AG04450 (cell line): ENCODE data around the gene FN1. TPM values are rescaled to one million over a fixed set of nuclear protein-coding genes. Genes with fewer than 3 reads are reported as not detected.

Experiments used
- CTCF ChIA-PET: fragments of 300-600, 350-600 bp; formaldehyde crosslinking; extraction: SDS; loops from one replicate; lab custom pipeline; 2022; ENCODE audit warnings: antibody characterized with exemption, inconsistent platforms; lab: Charles Lee
- POLR2A ChIA-PET: fragments of 350-600 bp; formaldehyde crosslinking; extraction: SDS; loops from one replicate; lab custom pipeline; 2021; ENCODE audit warnings: antibody characterized with exemption, inconsistent platforms; lab: Yijun Ruan, JAX
- DNase-seq: peaks from one replicate; pipeline ENCODE4 v3.0.0-alpha.2; 2011; ENCODE audit warnings: low read depth, low spot score
- H3K27ac ChIP-seq: one replicate; pipeline ENCODE4 v1.5.1; 2012; ENCODE audit warnings: low read depth, low read length, control low read depth
- H3K27me3 ChIP-seq: one replicate; pipeline ENCODE4 v1.6.0; 2012; ENCODE audit warnings: low read length; ENCODE audit not compliant: control insufficient read depth, insufficient read depth
- H3K4me3 ChIP-seq: 2 replicates; pipeline ENCODE4 v1.5.1; 2011; ENCODE audit warnings: mild to moderate bottlenecking, low read depth, low read length, control low read depth
- H3K9me3 ChIP-seq: 2 replicates; pipeline ENCODE4 v1.5.1; 2012; ENCODE audit warnings: low read length; ENCODE audit not compliant: control insufficient read depth, insufficient read depth
- polyA plus RNA-seq: library from polyadenylated mRNA; depleted of rRNA; stranded (reverse); fragments of >200 nt; gene quantifications from 2 replicates; pipeline ENCODE4 v1.2.3, GENCODE V29; 2011
- TF ChIP-seq, protein P1 (sequence below): IDR thresholded peaks from 2 replicates; pipeline ENCODE4 v1.5.1; 2011; ENCODE audit warnings: low read depth, low read length, control low read depth, inconsistent platforms

Gene FN1
- polyA plus RNA-seq, 1 experiment: 6,646 TPM

DNA sequence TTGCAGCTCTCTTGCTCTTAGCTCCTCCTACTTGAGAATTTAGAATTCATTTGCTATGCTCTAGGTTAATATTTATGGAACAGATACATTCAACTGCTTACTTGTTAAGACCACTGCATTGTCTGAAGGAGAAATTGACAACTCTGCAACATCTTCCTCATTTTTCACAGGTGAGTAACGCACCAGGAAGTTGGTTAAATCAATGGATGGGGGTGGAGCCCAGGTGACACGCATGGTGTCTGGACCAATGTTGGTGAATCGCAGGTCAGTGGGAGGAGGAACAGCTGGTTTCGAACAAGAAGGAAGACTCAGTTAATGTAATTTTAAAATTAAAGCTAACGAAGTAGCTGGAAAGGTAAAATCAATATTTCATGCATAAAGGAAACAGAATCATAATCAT lies 44.3 kb downstream of the FN1 start:
- Histone ChIP-seq H3K27me3 (no peaks in the 10 kb centered on the region), H3K9me3 (no peaks in the 10 kb centered on the region), H3K27ac (no peak overlapping the region), H3K4me3 (no peak overlapping the region)
- DNase-seq: no peak
- TF ChIP-seq, protein P1, sequence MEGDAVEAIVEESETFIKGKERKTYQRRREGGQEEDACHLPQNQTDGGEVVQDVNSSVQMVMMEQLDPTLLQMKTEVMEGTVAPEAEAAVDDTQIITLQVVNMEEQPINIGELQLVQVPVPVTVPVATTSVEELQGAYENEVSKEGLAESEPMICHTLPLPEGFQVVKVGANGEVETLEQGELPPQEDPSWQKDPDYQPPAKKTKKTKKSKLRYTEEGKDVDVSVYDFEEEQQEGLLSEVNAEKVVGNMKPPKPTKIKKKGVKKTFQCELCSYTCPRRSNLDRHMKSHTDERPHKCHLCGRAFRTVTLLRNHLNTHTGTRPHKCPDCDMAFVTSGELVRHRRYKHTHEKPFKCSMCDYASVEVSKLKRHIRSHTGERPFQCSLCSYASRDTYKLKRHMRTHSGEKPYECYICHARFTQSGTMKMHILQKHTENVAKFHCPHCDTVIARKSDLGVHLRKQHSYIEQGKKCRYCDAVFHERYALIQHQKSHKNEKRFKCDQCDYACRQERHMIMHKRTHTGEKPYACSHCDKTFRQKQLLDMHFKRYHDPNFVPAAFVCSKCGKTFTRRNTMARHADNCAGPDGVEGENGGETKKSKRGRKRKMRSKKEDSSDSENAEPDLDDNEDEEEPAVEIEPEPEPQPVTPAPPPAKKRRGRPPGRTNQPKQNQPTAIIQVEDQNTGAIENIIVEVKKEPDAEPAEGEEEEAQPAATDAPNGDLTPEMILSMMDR: no peak
- ChIA-PET POLR2A (interaction anchor here (0.6 kb wide), 1 partner anchor 393 kb away, joined by 5 read pairs; no protein-coding TSS in a partner anchor), CTCF (interaction anchor here (0.6 to 1.4 kb wide), 2 partner anchors 19 to 48 kb away, joined by 4 read pairs; no protein-coding TSS in a partner anchor)

- Histone ChIP-seq H3K9me3 (no peaks in the 10 kb centered on the region), H3K4me3 (no peak overlapping the region), H3K27ac (no peak overlapping the region), H3K27me3 (no peaks in the 10 kb centered on the region)
- TF ChIP-seq, protein P1: no peak
- DNase-seq: no peak
- POLR2A ChIA-PET: no interaction called here
- CTCF ChIA-PET: interaction anchor here (1.4 kb wide), 1 partner anchor 18 kb away, joined by 4 read pairs; no protein-coding TSS in a partner anchor
Observed at GRCh38 chr2:215390550-215390913, 45.3 kb downstream of the FN1 start.

DNA sequence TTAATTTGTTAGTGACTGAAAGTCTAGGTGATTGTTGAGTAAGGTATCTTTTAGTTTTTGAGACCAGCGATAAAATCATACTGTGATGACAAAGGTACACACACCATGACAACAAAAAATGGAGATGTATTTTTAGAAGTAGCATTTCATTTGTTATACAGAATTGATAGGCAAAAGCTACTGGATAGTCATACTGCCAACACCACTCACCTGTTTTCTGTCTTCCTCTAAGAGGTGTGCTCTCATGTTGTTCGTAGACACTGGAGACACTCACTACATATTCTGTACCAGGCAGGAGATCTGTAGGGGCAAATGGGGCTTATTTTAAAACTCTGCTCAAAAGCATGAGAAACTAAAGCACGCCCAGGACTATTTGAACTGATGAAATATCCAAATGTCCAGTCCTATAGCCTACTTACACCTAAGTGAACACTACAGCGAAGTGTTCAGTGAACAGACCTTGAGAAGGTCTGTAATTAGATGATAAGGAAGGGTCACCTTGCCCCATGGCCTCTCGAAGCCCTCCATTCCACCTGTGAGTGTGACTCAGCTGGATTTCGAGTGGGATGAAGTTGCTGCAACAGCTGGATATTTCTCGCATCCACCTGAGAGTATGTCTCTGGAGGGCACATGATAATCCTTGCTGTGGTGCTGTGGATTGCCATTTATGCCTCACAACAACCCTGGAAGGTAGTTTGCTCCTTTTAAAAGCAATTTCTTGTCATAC lies 47.7 kb downstream of the FN1 start:
- TF ChIP-seq, protein P1: no peak
- Histone ChIP-seq H3K4me3 (no peak overlapping the region), H3K27ac (no peak overlapping the region), H3K9me3 (no peaks in the 10 kb centered on the region), H3K27me3 (no peaks in the 10 kb centered on the region)
- ChIA-PET POLR2A (no interaction called here), CTCF (interaction anchor here (1.5 kb wide), 1 partner anchor 9 kb away, joined by 3 read pairs; no protein-coding TSS in a partner anchor)
- no peak for DNase-seq

DNA sequence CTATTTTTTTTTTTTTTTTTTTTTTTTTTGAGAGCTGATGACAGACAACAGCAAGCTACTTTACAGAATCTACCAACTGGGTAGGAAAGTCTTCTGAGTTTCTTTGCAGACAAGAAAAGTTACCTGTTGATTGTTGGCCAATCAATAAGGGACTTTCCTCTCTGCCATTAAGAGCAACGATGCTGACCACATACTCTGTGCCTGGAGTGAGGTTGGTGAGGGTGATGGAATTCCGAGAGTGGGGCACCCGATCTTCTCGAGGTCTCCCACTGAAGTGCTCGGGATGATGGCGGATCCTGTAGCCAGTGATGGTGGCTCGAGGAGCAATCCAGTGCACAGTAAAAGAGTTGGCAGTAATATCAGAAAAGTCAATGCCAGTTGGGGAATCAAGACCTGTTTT lies 49.3 kb downstream of the FN1 start:
- ChIA-PET POLR2A (interaction anchor here (0.6 kb wide), 1 partner anchor 33 kb away, joined by 5 read pairs; no protein-coding TSS in a partner anchor), CTCF (interaction anchor here (1.5 kb wide), 1 partner anchor 11 kb away, joined by 3 read pairs; no protein-coding TSS in a partner anchor)
- Histone ChIP-seq H3K4me3 (no peak overlapping the region), H3K27me3 (no peaks in the 10 kb centered on the region), H3K9me3 (no peaks in the 10 kb centered on the region), H3K27ac (peak overlapping the region; percentile 33)
- no peak for DNase-seq
- TF ChIP-seq, protein P1: no peak

DNA sequence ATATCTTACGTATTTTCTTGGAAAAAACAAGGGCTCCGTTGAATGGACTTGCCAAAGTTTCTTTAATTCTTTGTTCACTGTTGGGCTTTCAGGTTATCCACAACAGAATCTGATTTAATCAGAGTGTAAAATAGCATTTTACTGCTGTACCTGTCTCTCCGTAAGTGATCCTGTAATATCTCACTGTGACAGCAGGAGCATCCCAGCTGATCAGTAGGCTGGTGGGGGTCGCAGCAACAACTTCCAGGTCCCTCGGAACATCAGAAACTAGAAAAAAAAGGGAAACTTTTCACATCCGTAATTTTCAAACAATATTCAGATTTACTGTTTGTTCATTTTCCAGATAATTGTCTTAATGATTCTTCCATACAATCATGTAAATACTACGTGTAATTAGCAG lies 51.2 kb downstream of the FN1 start:
- Histone ChIP-seq H3K9me3 (no peaks in the 10 kb centered on the region), H3K4me3 (no peak overlapping the region), H3K27me3 (no peaks in the 10 kb centered on the region), H3K27ac (no peak overlapping the region)
- DNase-seq: no peak
- TF ChIP-seq, protein P1: no peak
- ChIA-PET POLR2A (interaction anchor here (0.5 kb wide), 1 partner anchor 246 kb away, joined by 3 read pairs; no protein-coding TSS in a partner anchor), CTCF (no interaction called here)
